Measurements from ENCODE around the gene GPC6. TPM values are rescaled to one million over a fixed set of nuclear protein-coding genes. Genes with fewer than 3 reads are reported as not detected.
"Not testable (repeated sequence)": the region's sequence is repeated elsewhere in the genome, so short reads cannot be mapped to it uniquely, and the experiment has no call there.

The GPC6 gene
- total RNA-seq, 1 donor, result 77.8 TPM

GRCh38 chr13:94335761-94336526, 1109.3 kb downstream of the GPC6 start:
- Histone ChIP-seq H3K27me3 (ENCODE audit: insufficient read depth, low read length) (no peaks in the 10 kb centered on the region), H3K4me2 (ENCODE audit: insufficient read depth, low read length) (no peak overlapping the region), H4K20me1 (ENCODE audit: insufficient read depth, low read length) (no peaks in the 10 kb centered on the region), H3K4me3 (ENCODE audit: insufficient read depth, low read length) (no peak overlapping the region), H3K79me2 (ENCODE audit: insufficient read depth, low read length) (no peaks in the 10 kb centered on the region), H3K4me1 (ENCODE audit: insufficient read depth, low read length) (peaks cover 8% of the 10 kb centered on the region), H3K9me3 (ENCODE audit: low read depth, low read length) (no peaks in the 10 kb centered on the region), H3K27ac (ENCODE audit: low read depth, low read length) (no peak overlapping the region), H2AFZ (ENCODE audit: low read length) (no peak overlapping the region), H3K36me3 (ENCODE audit: insufficient read depth, low read length) (no peaks in the 10 kb centered on the region)
- TF ChIP-seq CTCF (IDR thresholded peaks at IDR 0.05; ENCODE audit: extremely low read depth, low read depth, low read length), result no peak
- no peak for DNase-seq (ENCODE audit: insufficient read length, low spot score, missing footprints)

GRCh38 chr13:94339116-94339687, 1112.6 kb downstream of the GPC6 start:
- H3K79me2 ChIP-seq (ENCODE audit: insufficient read depth, low read length), result no peaks in the 10 kb centered on the region
- no peaks in the 10 kb centered on the region for H3K9me3 ChIP-seq (ENCODE audit: low read depth, low read length)
- no peak overlapping the region for H3K4me3 ChIP-seq (ENCODE audit: insufficient read depth, low read length)
- H3K27me3 ChIP-seq (ENCODE audit: insufficient read depth, low read length), result no peaks in the 10 kb centered on the region
- H3K4me2 ChIP-seq (ENCODE audit: insufficient read depth, low read length), result no peak overlapping the region
- no peak for TF ChIP-seq CTCF (IDR thresholded peaks at IDR 0.05; ENCODE audit: extremely low read depth, low read depth, low read length)
- H3K27ac ChIP-seq (ENCODE audit: low read depth, low read length), result no peak overlapping the region
- H2AFZ ChIP-seq (ENCODE audit: low read length), result no peak overlapping the region
- H4K20me1 ChIP-seq (ENCODE audit: insufficient read depth, low read length), result no peaks in the 10 kb centered on the region
- H3K4me1 ChIP-seq (ENCODE audit: insufficient read depth, low read length), result peaks cover 18% of the 10 kb centered on the region
- no peaks in the 10 kb centered on the region for H3K36me3 ChIP-seq (ENCODE audit: insufficient read depth, low read length)
- no peak for DNase-seq (ENCODE audit: insufficient read length, low spot score, missing footprints)

GRCh38 chr13:94342436-94343242, 1116.0 kb downstream of the GPC6 start:
- TF ChIP-seq CTCF (IDR thresholded peaks at IDR 0.05; ENCODE audit: extremely low read depth, low read depth, low read length), result no peak
- Histone ChIP-seq H2AFZ (ENCODE audit: low read length) (no peak overlapping the region), H3K9me3 (ENCODE audit: low read depth, low read length) (no peaks in the 10 kb centered on the region), H4K20me1 (ENCODE audit: insufficient read depth, low read length) (no peaks in the 10 kb centered on the region), H3K4me1 (ENCODE audit: insufficient read depth, low read length) (peaks cover 21% of the 10 kb centered on the region), H3K27me3 (ENCODE audit: insufficient read depth, low read length) (no peaks in the 10 kb centered on the region), H3K4me2 (ENCODE audit: insufficient read depth, low read length) (no peak overlapping the region), H3K4me3 (ENCODE audit: insufficient read depth, low read length) (no peak overlapping the region), H3K79me2 (ENCODE audit: insufficient read depth, low read length) (no peaks in the 10 kb centered on the region), H3K27ac (ENCODE audit: low read depth, low read length) (peak overlapping the region; percentile 30), H3K36me3 (ENCODE audit: insufficient read depth, low read length) (no peaks in the 10 kb centered on the region)
- DNase-seq (ENCODE audit: insufficient read length, low spot score, missing footprints), result peak; percentile 49

GRCh38 chr13:94343243-94343585, 1116.6 kb downstream of the GPC6 start:
- H3K9me3 ChIP-seq (ENCODE audit: low read depth, low read length), result no peaks in the 10 kb centered on the region
- H3K27ac ChIP-seq (ENCODE audit: low read depth, low read length), result peak overlapping the region; percentile 30
- no peak for TF ChIP-seq CTCF (IDR thresholded peaks at IDR 0.05; ENCODE audit: extremely low read depth, low read depth, low read length)
- no peaks in the 10 kb centered on the region for H4K20me1 ChIP-seq (ENCODE audit: insufficient read depth, low read length)
- peaks cover 21% of the 10 kb centered on the region for H3K4me1 ChIP-seq (ENCODE audit: insufficient read depth, low read length)
- H3K79me2 ChIP-seq (ENCODE audit: insufficient read depth, low read length), result no peaks in the 10 kb centered on the region
- H2AFZ ChIP-seq (ENCODE audit: low read length), result no peak overlapping the region
- H3K4me3 ChIP-seq (ENCODE audit: insufficient read depth, low read length), result no peak overlapping the region
- peak; percentile 49 for DNase-seq (ENCODE audit: insufficient read length, low spot score, missing footprints)
- peak overlapping the region; percentile 43 for H3K4me2 ChIP-seq (ENCODE audit: insufficient read depth, low read length)
- no peaks in the 10 kb centered on the region for H3K36me3 ChIP-seq (ENCODE audit: insufficient read depth, low read length)
- H3K27me3 ChIP-seq (ENCODE audit: insufficient read depth, low read length), result no peaks in the 10 kb centered on the region

GRCh38 chr13:94343687-94344086, 1117.1 kb downstream of the GPC6 start:
- H2AFZ ChIP-seq (ENCODE audit: low read length); H3K9me3 ChIP-seq (ENCODE audit: low read depth, low read length); H3K36me3 ChIP-seq (ENCODE audit: insufficient read depth, low read length); DNase-seq (ENCODE audit: insufficient read length, low spot score, missing footprints); H3K79me2 ChIP-seq (ENCODE audit: insufficient read depth, low read length); H4K20me1 ChIP-seq (ENCODE audit: insufficient read depth, low read length); H3K27me3 ChIP-seq (ENCODE audit: insufficient read depth, low read length); H3K4me3 ChIP-seq (ENCODE audit: insufficient read depth, low read length): not testable (repeated sequence)
- Histone ChIP-seq H3K4me1 (ENCODE audit: insufficient read depth, low read length) (peaks cover 21% of the 10 kb centered on the region), H3K27ac (ENCODE audit: low read depth, low read length) (peak overlapping the region; percentile 42), H3K4me2 (ENCODE audit: insufficient read depth, low read length) (peak overlapping the region; percentile 43)

All from osteoblast (primary cell).